ENCODE measurements around the gene TCEA2.

The TCEA2 gene

GRCh38 chr20:64047968-64048401 is 15.0 kb upstream of the TCEA2 start:
- DNase-seq = no peak
- Histone ChIP-seq H3K27me3 (replicated peaks) (peaks cover 20% of the 10 kb centered on the region), H3K27ac (no peak overlapping the region), H3K4me3 (ENCODE audit: low read depth, low read length) (no peak overlapping the region), H3K36me3 (replicated peaks) (no peaks in the 10 kb centered on the region)
- no peak for TF ChIP-seq CTCF (IDR thresholded peaks at IDR 0.05; ENCODE audit: low read depth, low read length, missing control alignments)
- in situ Hi-C loops (cut with HindIII; ENCODE audit: low pct_ligation_motif_present, low sequenced_read_pairs) = no loop called here

- Histone ChIP-seq H3K36me3 (replicated peaks) (no peaks in the 10 kb centered on the region), H3K27me3 (replicated peaks) (peaks cover 20% of the 10 kb centered on the region), H3K27ac (no peak overlapping the region), H3K4me3 (ENCODE audit: low read depth, low read length) (no peak overlapping the region)
- no peak for TF ChIP-seq CTCF (IDR thresholded peaks at IDR 0.05; ENCODE audit: low read depth, low read length, missing control alignments)
- in situ Hi-C loops (cut with HindIII; ENCODE audit: low pct_ligation_motif_present, low sequenced_read_pairs) = no loop called here
- DNase-seq = no peak
Observed at GRCh38 chr20:64048402-64049044, 14.5 kb upstream of the TCEA2 start.

- Histone ChIP-seq H3K4me3 (ENCODE audit: low read depth, low read length) (no peak within 1 kb of the TSS), H3K27ac (no peak within 1 kb of the TSS), H3K27me3 (replicated peaks) (peaks cover 20% of the 10 kb centered on the region), H3K36me3 (replicated peaks) (no peaks in the 10 kb centered on the region)
- TF ChIP-seq CTCF (IDR thresholded peaks at IDR 0.05; ENCODE audit: low read depth, low read length, missing control alignments) = no peak
- DNase-seq = no peak
- in situ Hi-C loops (cut with HindIII; ENCODE audit: low pct_ligation_motif_present, low sequenced_read_pairs) = no loop called here
Observed at GRCh38 chr20:64049060-64049877, 13.7 kb upstream of the TCEA2 start, which contains the start of gene SOX18. Gene SOX18, minus strand, starts transcription at chr20:64049639. Its CDS starts 123 bp downstream, at chr20:64049516.

- Histone ChIP-seq H3K27me3 (replicated peaks) (peaks cover 20% of the 10 kb centered on the region), H3K27ac (no peak overlapping the region), H3K36me3 (replicated peaks) (no peaks in the 10 kb centered on the region), H3K4me3 (ENCODE audit: low read depth, low read length) (no peak overlapping the region)
- DNase-seq = no peak
- in situ Hi-C loops (cut with HindIII; ENCODE audit: low pct_ligation_motif_present, low sequenced_read_pairs) = no loop called here
- TF ChIP-seq CTCF (IDR thresholded peaks at IDR 0.05; ENCODE audit: low read depth, low read length, missing control alignments) = no peak
Observed at GRCh38 chr20:64049878-64050260, 13.1 kb upstream of the TCEA2 start.

- H3K4me3 ChIP-seq (ENCODE audit: low read depth, low read length) = no peak overlapping the region
- DNase-seq = no peak
- H3K36me3 ChIP-seq (replicated peaks) = no peaks in the 10 kb centered on the region
- H3K27ac ChIP-seq = no peak overlapping the region
- in situ Hi-C loops (cut with HindIII; ENCODE audit: low pct_ligation_motif_present, low sequenced_read_pairs) = no loop called here
- peaks cover 20% of the 10 kb centered on the region for H3K27me3 ChIP-seq (replicated peaks)
- no peak for TF ChIP-seq CTCF (IDR thresholded peaks at IDR 0.05; ENCODE audit: low read depth, low read length, missing control alignments)
Observed at GRCh38 chr20:64050261-64051032, 12.6 kb upstream of the TCEA2 start.

Measured in brain microvascular endothelial cell (primary cell).